Muscle layer of colon (tissue), 2 donors: ENCODE data around the gene EXOSC10.
"Not testable (repeated sequence)": the region's sequence is repeated elsewhere in the genome, so short reads cannot be mapped to it uniquely, and the experiment has no call there.

Experiments
- H3K27ac ChIP-seq: one replicate; pipeline ENCODE4 v1.7.0; 2013; ENCODE audit warnings: low read depth, mild to moderate bottlenecking, low read length, moderate library complexity
- H3K27me3 ChIP-seq, 2 donors: one replicate each; pipeline ENCODE4 v1.7.0; 2013; ENCODE audit warnings: low read length in 2 of 2, mild to moderate bottlenecking in 2 of 2; ENCODE audit not compliant: insufficient read depth in 2 of 2, control insufficient read depth in 1 of 2
- H3K36me3 ChIP-seq: one replicate; pipeline ENCODE4 v1.7.0; 2013; ENCODE audit warnings: mild to moderate bottlenecking, low read length; ENCODE audit not compliant: insufficient read depth
- H3K4me1 ChIP-seq: one replicate; pipeline ENCODE4 v1.7.0; 2013; ENCODE audit warnings: mild to moderate bottlenecking, low read length; ENCODE audit not compliant: insufficient read depth
- H3K4me3 ChIP-seq, 2 donors: one replicate each; pipeline ENCODE4 v1.7.0; 2013; ENCODE audit warnings: low read length in 2 of 2, low read depth in 1 of 2, mild to moderate bottlenecking in 1 of 2, moderate library complexity in 1 of 2
- H3K9ac ChIP-seq: one replicate; pipeline ENCODE4 v1.7.0; 2013; ENCODE audit warnings: low read length
- H3K9me3 ChIP-seq: one replicate; pipeline ENCODE4 v1.7.0; 2013; ENCODE audit warnings: mild to moderate bottlenecking, low read length
- donor health status: abdominal sarcoma.
- donor health status: Adenocarcinoma of cecum.

The EXOSC10 gene

GRCh38 chr1:11068600-11069473 is 30.8 kb downstream of the EXOSC10 start:
- Histone ChIP-seq H3K27ac (no peak overlapping the region), H3K36me3 (peaks cover 79% of the 10 kb centered on the region), H3K27me3 (no peaks in the 10 kb centered on the region), H3K9me3 (no peaks in the 10 kb centered on the region), H3K4me1 (no peaks in the 10 kb centered on the region), H3K4me3 (no peak overlapping the region), H3K9ac (no peak overlapping the region)

GRCh38 chr1:11067716-11068599 is 31.7 kb downstream of the EXOSC10 start:
- no peak overlapping the region for H3K9ac ChIP-seq
- H3K4me3 ChIP-seq: no peak overlapping the region
- H3K9me3 ChIP-seq: no peaks in the 10 kb centered on the region
- H3K4me1 ChIP-seq: no peaks in the 10 kb centered on the region
- H3K36me3 ChIP-seq: peaks cover 77% of the 10 kb centered on the region
- H3K27me3 ChIP-seq: no peaks in the 10 kb centered on the region
- H3K27ac ChIP-seq: no peak overlapping the region

GRCh38 chr1:11065796-11066195 is 33.9 kb downstream of the EXOSC10 start:
- H3K27ac ChIP-seq: no peak overlapping the region
- H3K9ac ChIP-seq: no peak overlapping the region
- H3K27me3 ChIP-seq: no peaks in the 10 kb centered on the region
- H3K4me1 ChIP-seq: peaks cover 8% of the 10 kb centered on the region
- H3K36me3 ChIP-seq: peaks cover 56% of the 10 kb centered on the region
- no peaks in the 10 kb centered on the region for H3K9me3 ChIP-seq
- no peak overlapping the region for H3K4me3 ChIP-seq

- H3K4me3 ChIP-seq: no peak overlapping the region
- peaks cover 49% of the 10 kb centered on the region for H3K36me3 ChIP-seq
- peaks cover 10% of the 10 kb centered on the region for H3K4me1 ChIP-seq
Observed at GRCh38 chr1:11064942-11065341, 34.7 kb downstream of the EXOSC10 start.

GRCh38 chr1:11063937-11064537 is 35.6 kb downstream of the EXOSC10 start:
- Histone ChIP-seq H3K36me3 (peaks cover 40% of the 10 kb centered on the region), H3K4me1 (peaks cover 12% of the 10 kb centered on the region)
- not testable (repeated sequence) for H3K27ac ChIP-seq, H3K4me3 ChIP-seq, H3K9me3 ChIP-seq, H3K27me3 ChIP-seq, H3K9ac ChIP-seq

More at GRCh38 chr1:11064942-11065341, 34.7 kb downstream of the EXOSC10 start:
- no peaks in the 10 kb centered on the region for H3K9me3 ChIP-seq
- no peaks in the 10 kb centered on the region for H3K27me3 ChIP-seq
- no peak overlapping the region for H3K27ac ChIP-seq
- no peak overlapping the region for H3K9ac ChIP-seq

GRCh38 chr1:11062965-11063401 is 36.7 kb downstream of the EXOSC10 start:
- Histone ChIP-seq H3K27me3 (no peaks in the 10 kb centered on the region), H3K9me3 (no peaks in the 10 kb centered on the region), H3K4me3 (no peak overlapping the region), H3K36me3 (peaks cover 29% of the 10 kb centered on the region), H3K27ac (no peak overlapping the region), H3K4me1 (peaks cover 19% of the 10 kb centered on the region), H3K9ac (no peak overlapping the region)

GRCh38 chr1:11061652-11062365 is 37.9 kb downstream of the EXOSC10 start:
- H3K27me3 ChIP-seq: no peaks in the 10 kb centered on the region
- peaks cover 19% of the 10 kb centered on the region for H3K4me1 ChIP-seq
- no peak overlapping the region for H3K27ac ChIP-seq
- no peaks in the 10 kb centered on the region for H3K9me3 ChIP-seq
- H3K36me3 ChIP-seq: peaks cover 20% of the 10 kb centered on the region
- H3K4me3 ChIP-seq: no peak overlapping the region
- no peak overlapping the region for H3K9ac ChIP-seq

- H3K36me3 ChIP-seq: peaks cover 15% of the 10 kb centered on the region
- no peaks in the 10 kb centered on the region for H3K9me3 ChIP-seq
- no peaks in the 10 kb centered on the region for H3K27me3 ChIP-seq
- H3K9ac ChIP-seq: peak within 1 kb of the TSS; percentile 61
- peak within 1 kb of the TSS; percentile 70 for H3K27ac ChIP-seq
- H3K4me1 ChIP-seq: peaks cover 19% of the 10 kb centered on the region
- H3K4me3 ChIP-seq: peak within 1 kb of the TSS; percentile 70 to 82
Observed at GRCh38 chr1:11059968-11060830, 39.5 kb downstream of the EXOSC10 start, which contains the start of gene SRM. TSS of gene SRM (minus strand) at chr1:11060018. CDS start at chr1:11059943, 75 bp downstream.

- H3K27me3 ChIP-seq: no peaks in the 10 kb centered on the region
- no peaks in the 10 kb centered on the region for H3K9me3 ChIP-seq
- H3K4me3 ChIP-seq: peak overlapping the region; percentile 52 to 58
- H3K4me1 ChIP-seq: peaks cover 19% of the 10 kb centered on the region
- H3K9ac ChIP-seq: no peak overlapping the region
- peaks cover 9% of the 10 kb centered on the region for H3K36me3 ChIP-seq
- peak overlapping the region; percentile 44 for H3K27ac ChIP-seq
Observed at GRCh38 chr1:11059155-11059967, 40.3 kb downstream of the EXOSC10 start.
